IMR-90 (cell line): ENCODE results near the gene NPHP4. TPM values are rescaled to one million over a fixed set of nuclear protein-coding genes. Genes with fewer than 3 reads are reported as not detected.

Experiments
- ATAC-seq: fragments of 200-7000 bp; cut with Tn5 transposase; 2 replicates; pipeline ENCODE4 v1.9.1; 2020; ENCODE audit warnings: low read depth, mild to moderate bottlenecking, moderate library complexity
- BruUV-seq: library from RNA; stranded (reverse); fragments of 400-500 nt; replicated peaks from 2 replicates; lab custom pipeline; 2021; lab: Mats Ljungman, UMichigan
- CTCF ChIA-PET: fragments of 300-600 bp; formaldehyde crosslinking; extraction: SDS; loops from one replicate; lab custom pipeline; 2021; ENCODE audit warnings: antibody characterized with exemption; lab: Yijun Ruan, JAX
- POLR2A ChIA-PET: fragments of 300-600 bp; sonication (Branson Sonifier 250); formaldehyde crosslinking; loops from one replicate; lab custom pipeline; 2022; ENCODE audit warnings: antibody characterized with exemption; ENCODE audit not compliant: unreplicated experiment; lab: Charles Lee
- DNase-seq: peaks from one replicate; pipeline ENCODE4 v3.0.0; 2013
- H2AFZ ChIP-seq: replicated peaks from 2 replicates; pipeline ENCODE3; 2013; ENCODE audit warnings: low read length, mild to moderate bottlenecking; ENCODE audit not compliant: poor library complexity
- H2AK5ac ChIP-seq: 2 replicates; pipeline ENCODE4 v1.6.1; 2013; ENCODE audit warnings: low read depth, low read length, inconsistent platforms
- H2AK9ac ChIP-seq: replicated peaks from 2 replicates; pipeline ENCODE3; 2013; ENCODE audit warnings: mild to moderate bottlenecking, low read depth, low read length, moderate library complexity; ENCODE audit not compliant: poor library complexity
- H2BK120ac ChIP-seq: 2 replicates; pipeline ENCODE4 v1.6.1; 2013; ENCODE audit warnings: low read depth, low read length, inconsistent platforms
- H2BK15ac ChIP-seq: 3 replicates; pipeline ENCODE4 v1.6.1; 2013; ENCODE audit warnings: low read depth, low read length, inconsistent platforms
- H2BK20ac ChIP-seq: 2 replicates; pipeline ENCODE4 v1.6.1; 2013; ENCODE audit warnings: low read depth, mild to moderate bottlenecking, inconsistent platforms, low read length, moderate library complexity
- H2BK5ac ChIP-seq: 2 replicates; pipeline ENCODE4 v1.6.1; 2013; ENCODE audit warnings: mild to moderate bottlenecking, low read depth, low read length, inconsistent platforms; ENCODE audit not compliant: poor library complexity, severe bottlenecking
- H3K14ac ChIP-seq: replicated peaks from 2 replicates; pipeline ENCODE4 v1.6.1; 2013; ENCODE audit warnings: low read depth, low read length, inconsistent platforms
- H3K18ac ChIP-seq: 2 replicates; pipeline ENCODE4 v1.6.1; 2013; ENCODE audit warnings: low read depth, low read length, control low read depth
- H3K23ac ChIP-seq: 2 replicates; pipeline ENCODE4 v1.6.1; 2013; ENCODE audit warnings: low read depth, low read length, inconsistent platforms
- H3K27ac ChIP-seq: 2 replicates; pipeline ENCODE4 v1.5.1; 2013; ENCODE audit warnings: mild to moderate bottlenecking, control low read depth, low read length; ENCODE audit not compliant: insufficient read depth
- H3K27me3 ChIP-seq: 2 replicates; pipeline ENCODE4 v1.6.1; 2013; ENCODE audit warnings: low read length; ENCODE audit not compliant: control insufficient read depth, insufficient read depth
- H3K36me3 ChIP-seq: 2 replicates; pipeline ENCODE4 v1.6.1; 2013; ENCODE audit warnings: low read length, mixed read lengths; ENCODE audit not compliant: control insufficient read depth, insufficient read depth
- H3K4ac ChIP-seq: 2 replicates; pipeline ENCODE4 v1.6.1; 2013; ENCODE audit warnings: low read depth, low read length, inconsistent platforms
- H3K4me1 ChIP-seq: 2 replicates; pipeline ENCODE4 v1.6.1; 2013; ENCODE audit warnings: low read length, mixed read lengths; ENCODE audit not compliant: control insufficient read depth, insufficient read depth
- H3K4me2 ChIP-seq: 2 replicates; pipeline ENCODE4 v1.6.1; 2013; ENCODE audit warnings: low read depth, mild to moderate bottlenecking, control low read depth, low read length, moderate library complexity
- H3K4me3 ChIP-seq: 2 replicates; pipeline ENCODE4 v1.5.1; 2013; ENCODE audit warnings: low read depth, mild to moderate bottlenecking, control low read depth, low read length, moderate library complexity; ENCODE audit not compliant: insufficient read depth
- H3K56ac ChIP-seq: 2 replicates; pipeline ENCODE4 v1.6.1; 2013; ENCODE audit warnings: low read length, inconsistent platforms; ENCODE audit not compliant: insufficient read depth; ENCODE audit errors: extremely low read depth
- H3K79me1 ChIP-seq, 2 experiments: 2 replicates each; pipeline ENCODE4 v1.6.1; 2013; ENCODE audit warnings: low read length in 2 of 2, inconsistent platforms in 1 of 2, low read depth in 1 of 2
- H3K9ac ChIP-seq: 2 replicates; pipeline ENCODE4 v1.6.1; 2013; ENCODE audit warnings: low read depth, low read length, control low read depth
- H3K9me1 ChIP-seq: 2 replicates; pipeline ENCODE4 v1.6.1; 2013; ENCODE audit warnings: low read length, inconsistent platforms; ENCODE audit not compliant: insufficient read depth
- H3K9me3 ChIP-seq: 2 replicates; pipeline ENCODE4 v1.6.1; 2013; ENCODE audit warnings: low read length; ENCODE audit not compliant: control insufficient read depth, insufficient read depth
- H4K20me1 ChIP-seq: 2 replicates; pipeline ENCODE4 v1.6.1; 2013; ENCODE audit warnings: low read length, inconsistent platforms; ENCODE audit not compliant: insufficient read depth
- H4K5ac ChIP-seq: 2 replicates; pipeline ENCODE4 v1.6.1; 2013; ENCODE audit warnings: mild to moderate bottlenecking, low read depth, low read length, control low read depth
- H4K8ac ChIP-seq, 2 experiments: 2 replicates each; pipeline ENCODE4 v1.6.1; 2013; ENCODE audit warnings: low read depth in 2 of 2, low read length in 2 of 2, control low read depth in 1 of 2, inconsistent platforms in 1 of 2
- H4K91ac ChIP-seq: 2 replicates; pipeline ENCODE4 v1.6.1; 2013; ENCODE audit warnings: low read depth, low read length, inconsistent platforms; ENCODE audit not compliant: insufficient read depth
- BHLHE40 ChIP-seq: fragments of 150-350 bp; IDR thresholded peaks from 2 replicates; pipeline ENCODE4 v1.6.1; 2016; ENCODE audit warnings: mild to moderate bottlenecking, low read depth, low read length
- CEBPB ChIP-seq: IDR thresholded peaks from 2 replicates; pipeline ENCODE4 v1.6.1; 2012; ENCODE audit warnings: low read depth, low read length, improper control_type of control experiment
- CHD1 ChIP-seq: IDR thresholded peaks from 2 replicates; pipeline ENCODE4 v1.6.1; 2012; ENCODE audit warnings: low read depth, low read length, improper control_type of control experiment
- FOS ChIP-seq: fragments of 150-350 bp; IDR thresholded peaks from 2 replicates; pipeline ENCODE4 v1.6.1; 2016; ENCODE audit warnings: low read depth, low read length
- MAFK ChIP-seq: IDR thresholded peaks from 2 replicates; pipeline ENCODE4 v1.6.1; 2012; ENCODE audit warnings: low read depth, low read length, improper control_type of control experiment
- MAZ ChIP-seq: IDR thresholded peaks from 2 replicates; pipeline ENCODE4 v1.6.1; 2012; ENCODE audit warnings: low read depth, mild to moderate bottlenecking, low read length, improper control_type of control experiment, moderate library complexity, borderline replicate concordance
- MXI1 ChIP-seq: IDR thresholded peaks from 2 replicates; pipeline ENCODE4 v1.6.1; 2012; ENCODE audit warnings: low read depth, mild to moderate bottlenecking, low read length, moderate library complexity, borderline replicate concordance
- NFE2L2 ChIP-seq: fragments of 150-350 bp; IDR thresholded peaks from 2 replicates; pipeline ENCODE4 v1.6.1; 2016; ENCODE audit warnings: low read depth, mild to moderate bottlenecking, low read length
- POLR2A ChIP-seq: IDR thresholded peaks from 2 replicates; pipeline ENCODE4 v1.6.1; 2012; ENCODE audit warnings: mild to moderate bottlenecking, low read depth, low read length
- RAD21 ChIP-seq: IDR thresholded peaks from 2 replicates; pipeline ENCODE4 v1.6.1; 2012; ENCODE audit warnings: low read length, improper control_type of control experiment
- RCOR1 ChIP-seq: IDR thresholded peaks from 2 replicates; pipeline ENCODE4 v1.6.1; 2012; ENCODE audit warnings: mild to moderate bottlenecking, low read length, improper control_type of control experiment; ENCODE audit not compliant: insufficient replicate concordance
- RFX5 ChIP-seq: IDR thresholded peaks from 2 replicates; pipeline ENCODE4 v1.8.0; 2012; ENCODE audit warnings: low read depth, mild to moderate bottlenecking, low read length, moderate library complexity
- SMC3 ChIP-seq: fragments of 150-350 bp; IDR thresholded peaks from 2 replicates; pipeline ENCODE4 v1.6.1; 2016; ENCODE audit warnings: low read depth, mild to moderate bottlenecking, antibody characterized with exemption, low read length, moderate library complexity
- USF2 ChIP-seq: fragments of 150-350 bp; IDR thresholded peaks from 2 replicates; pipeline ENCODE4 v1.6.1; 2017; ENCODE audit warnings: mild to moderate bottlenecking, antibody characterized with exemption, low read length, low read depth
- WGBS, 2 experiments: methylation state at CpG; one replicate each; pipeline versions ENCODE4 v1.1.5 to v1.1.7; 2013; ENCODE audit warnings: missing lambda C conversion rate in 2 of 2; ENCODE audit not compliant: insufficient read length in 1 of 2; ENCODE audit errors: extremely low coverage in 2 of 2; 5-methylcytosine and 5-hydroxymethylcytosine counted together
- dilution Hi-C: fragments of 300-500 bp; cut with HindIII; formaldehyde crosslinking; loops from one replicate; pipeline ENCODE4 v1.14.3; 2018; ENCODE audit warnings: low sequenced_read_pairs; ENCODE audit not compliant: unreplicated experiment
- in situ Hi-C: fragments of 300-500 bp; cut with MboI; formaldehyde crosslinking; loops from 3 replicates; pipeline ENCODE4 v1.14.3; 2019; ENCODE audit warnings: low sequenced_read_pairs, inconsistent platforms, mixed read lengths
- intact Hi-C: fragments of 100-400 bp; cut with micrococcal nuclease; formaldehyde crosslinking; loops from 2 replicates; pipeline ENCODE4 v1.10.0; 2022
- polyA plus RNA-seq, 3 experiments: library from polyadenylated mRNA; depleted of rRNA; stranded (reverse); fragments of >200 nt; gene quantifications; 2 replicates each; pipeline ENCODE4 v1.2.3, GENCODE V29; 2012; ENCODE audit warnings: low replicate concordance in 1 of 3
- total RNA-seq: library from RNA; depleted of rRNA; stranded (reverse); fragments of >200 nt; gene quantifications from 2 replicates; pipeline ENCODE4 v1.2.3, GENCODE V29; 2012
- TF ChIP-seq, protein P1 (sequence below): fragments of 150-350 bp; IDR thresholded peaks from 2 replicates; pipeline ENCODE4 v1.6.1; 2016; ENCODE audit warnings: low read depth, mild to moderate bottlenecking, low read length, moderate library complexity, borderline replicate concordance
- TF ChIP-seq, protein P2 (sequence below): conservative IDR thresholded peaks from 2 replicates; pipeline ENCODE4 v1.5.1; 2012; ENCODE audit warnings: mild to moderate bottlenecking, low read depth, low read length, improper control_type of control experiment

NPHP4 gene
- total and polyA plus RNA-seq, 2 of the 4 experiments (the other 2 are of a cell fraction), result 2.0 to 5.5 TPM

DNA sequence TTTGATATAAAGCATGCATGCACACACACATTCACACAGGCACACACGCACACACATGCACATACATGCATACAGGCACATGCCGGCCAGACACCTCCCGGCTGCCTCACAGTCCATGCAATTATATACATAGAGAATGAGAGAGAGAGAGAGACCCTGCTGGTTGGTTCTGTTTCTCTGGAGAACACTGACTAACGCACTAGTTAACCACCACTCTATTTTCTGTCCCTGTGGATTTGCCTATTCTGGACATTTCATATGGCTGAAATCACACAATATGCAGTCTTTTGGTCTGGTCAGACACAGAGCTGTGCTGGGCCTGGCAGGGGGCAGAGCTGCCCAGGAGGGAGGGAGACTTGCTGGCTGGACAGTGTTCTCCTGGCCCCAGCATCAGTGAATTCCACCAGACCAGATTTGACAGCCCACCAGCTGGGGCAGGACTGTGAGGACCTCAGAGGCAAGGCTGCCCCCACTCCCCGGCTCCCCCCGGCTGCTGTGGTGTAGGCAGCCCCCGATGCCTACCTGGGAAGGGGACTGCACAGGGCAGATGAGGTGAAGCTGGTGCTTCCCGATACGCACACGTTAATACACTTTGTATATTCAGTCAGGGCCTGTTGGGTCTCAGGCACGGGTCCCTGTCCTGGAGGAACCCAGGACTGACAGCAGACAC is 152.2 kb downstream of the NPHP4 start:
- Histone ChIP-seq H3K18ac (no peak overlapping the region), H3K56ac (no peak overlapping the region), H3K27me3 (no peaks in the 10 kb centered on the region), H3K14ac (no peak overlapping the region), H3K4me2 (no peak overlapping the region), H3K79me1 (no peaks in the 10 kb centered on the region), H2AFZ (no peak overlapping the region), H2AK5ac (no peak overlapping the region), H2BK5ac (no peak overlapping the region), H3K36me3 (no peaks in the 10 kb centered on the region), H3K4me1 (no peaks in the 10 kb centered on the region), H4K5ac (no peak overlapping the region), H2BK15ac (no peak overlapping the region), H4K8ac (no peak overlapping the region), H3K27ac (no peak overlapping the region), H3K9me3 (no peaks in the 10 kb centered on the region; the same call in 1 of the 2 replicates), H2BK120ac (no peak overlapping the region), H3K4me3 (no peak overlapping the region), H2BK20ac (no peak overlapping the region), H3K9ac (no peak overlapping the region), H3K23ac (no peak overlapping the region), H4K20me1 (no peaks in the 10 kb centered on the region), H3K9me1 (no peaks in the 10 kb centered on the region), H3K4ac (no peak overlapping the region), H4K91ac (no peak overlapping the region), H2AK9ac (no peak overlapping the region)
- ATAC-seq (no peak), DNase-seq (no peak)
- TF ChIP-seq MXI1 (no peak), MAZ (no peak), CEBPB (no peak), RAD21 (no peak), NFE2L2 (no peak), SMC3 (no peak), FOS (no peak), BHLHE40 (no peak), POLR2A (no peak), MAFK (no peak), RCOR1 (no peak), RFX5 (no peak), CHD1 (no peak), USF2 (no peak)
- TF ChIP-seq, protein P1, sequence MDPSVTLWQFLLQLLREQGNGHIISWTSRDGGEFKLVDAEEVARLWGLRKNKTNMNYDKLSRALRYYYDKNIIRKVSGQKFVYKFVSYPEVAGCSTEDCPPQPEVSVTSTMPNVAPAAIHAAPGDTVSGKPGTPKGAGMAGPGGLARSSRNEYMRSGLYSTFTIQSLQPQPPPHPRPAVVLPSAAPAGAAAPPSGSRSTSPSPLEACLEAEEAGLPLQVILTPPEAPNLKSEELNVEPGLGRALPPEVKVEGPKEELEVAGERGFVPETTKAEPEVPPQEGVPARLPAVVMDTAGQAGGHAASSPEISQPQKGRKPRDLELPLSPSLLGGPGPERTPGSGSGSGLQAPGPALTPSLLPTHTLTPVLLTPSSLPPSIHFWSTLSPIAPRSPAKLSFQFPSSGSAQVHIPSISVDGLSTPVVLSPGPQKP, result no peak
- TF ChIP-seq, protein P2, sequence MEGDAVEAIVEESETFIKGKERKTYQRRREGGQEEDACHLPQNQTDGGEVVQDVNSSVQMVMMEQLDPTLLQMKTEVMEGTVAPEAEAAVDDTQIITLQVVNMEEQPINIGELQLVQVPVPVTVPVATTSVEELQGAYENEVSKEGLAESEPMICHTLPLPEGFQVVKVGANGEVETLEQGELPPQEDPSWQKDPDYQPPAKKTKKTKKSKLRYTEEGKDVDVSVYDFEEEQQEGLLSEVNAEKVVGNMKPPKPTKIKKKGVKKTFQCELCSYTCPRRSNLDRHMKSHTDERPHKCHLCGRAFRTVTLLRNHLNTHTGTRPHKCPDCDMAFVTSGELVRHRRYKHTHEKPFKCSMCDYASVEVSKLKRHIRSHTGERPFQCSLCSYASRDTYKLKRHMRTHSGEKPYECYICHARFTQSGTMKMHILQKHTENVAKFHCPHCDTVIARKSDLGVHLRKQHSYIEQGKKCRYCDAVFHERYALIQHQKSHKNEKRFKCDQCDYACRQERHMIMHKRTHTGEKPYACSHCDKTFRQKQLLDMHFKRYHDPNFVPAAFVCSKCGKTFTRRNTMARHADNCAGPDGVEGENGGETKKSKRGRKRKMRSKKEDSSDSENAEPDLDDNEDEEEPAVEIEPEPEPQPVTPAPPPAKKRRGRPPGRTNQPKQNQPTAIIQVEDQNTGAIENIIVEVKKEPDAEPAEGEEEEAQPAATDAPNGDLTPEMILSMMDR, result no peak
- ChIA-PET POLR2A (no interaction called here), CTCF (no interaction called here)
- dilution Hi-C loops, result no loop called here
- intact Hi-C loops, result no loop called here
- BruUV-seq, result no TSS peak
- in situ Hi-C loops, result no loop called here
- WGBS, 2 experiments, result 32% methylated on average over 3 of the region's 11 CpGs; no CpG with 5 or more reads in 1 of the 2 experiments
